ENCODE data around the gene DAZ2.
"Not testable (repeated sequence)": the region's sequence is repeated elsewhere in the genome, so short reads cannot be mapped to it uniquely, and the experiment has no call there.

GRCh38 chrY:23198908-23199307, 20.4 kb upstream of the DAZ2 start, which contains the start of gene DAZ1:
- not testable (repeated sequence) for TF ChIP-seq CTCF (IDR thresholded peaks at IDR 0.05; ENCODE audit: control extremely low read depth in 1 of 3, insufficient read depth in 1 of 3, low read depth in 1 of 3, low read length in 3 of 3); CBX5 (IDR thresholded peaks at IDR 0.05; ENCODE audit: low read depth, low read length); CBX8 (IDR thresholded peaks at IDR 0.05; ENCODE audit: borderline replicate concordance, low read depth, low read length); CHD2 (IDR thresholded peaks at IDR 0.05; ENCODE audit: low read length); POLR2A (IDR thresholded peaks at IDR 0.05; ENCODE audit: control extremely low read depth in 1 of 2, low read depth in 2 of 2, low read length in 2 of 2); CEBPB (IDR thresholded peaks at IDR 0.05; ENCODE audit: low read depth, low read length); MAX (IDR thresholded peaks at IDR 0.05)
